Rectal smooth muscle tissue (tissue), 1 donor: Measurements from ENCODE around the gene FAM240A.
"Not testable (repeated sequence)": the region's sequence is repeated elsewhere in the genome, so short reads cannot be mapped to it uniquely, and the experiment has no call there.

Experiments used
- H3K27ac ChIP-seq: one replicate; pipeline ENCODE4 v1.7.0; 2013; ENCODE audit warnings: low read depth, low read length, inconsistent platforms
- H3K27me3 ChIP-seq: one replicate; pipeline ENCODE4 v1.7.0; 2013; ENCODE audit warnings: low read length; ENCODE audit not compliant: control insufficient read depth, insufficient read depth
- H3K36me3 ChIP-seq: one replicate; pipeline ENCODE4 v1.7.0; 2013; ENCODE audit warnings: low read length; ENCODE audit not compliant: control insufficient read depth, insufficient read depth
- H3K4me1 ChIP-seq: one replicate; pipeline ENCODE4 v1.7.0; 2013; ENCODE audit warnings: low read length; ENCODE audit not compliant: control insufficient read depth, insufficient read depth
- H3K4me3 ChIP-seq: one replicate; pipeline ENCODE4 v1.7.0; 2013; ENCODE audit warnings: low read length
- H3K9ac ChIP-seq: one replicate; pipeline ENCODE4 v1.7.0; 2013; ENCODE audit warnings: low read length

The FAM240A gene

GRCh38 chr3:46577580-46578249, 34.6 kb upstream of the FAM240A start:
- not testable (repeated sequence) for H3K27me3 ChIP-seq, H3K27ac ChIP-seq, H3K4me1 ChIP-seq, H3K4me3 ChIP-seq, H3K9ac ChIP-seq, H3K36me3 ChIP-seq

- Histone ChIP-seq H3K4me1 (no peaks in the 10 kb centered on the region), H3K4me3 (no peak overlapping the region), H3K36me3 (no peaks in the 10 kb centered on the region), H3K27me3 (no peaks in the 10 kb centered on the region), H3K27ac (no peak overlapping the region), H3K9ac (no peak overlapping the region)
Observed at GRCh38 chr3:46578973-46579755, 33.2 kb upstream of the FAM240A start.

GRCh38 chr3:46579756-46580286, 32.5 kb upstream of the FAM240A start:
- Histone ChIP-seq H3K4me3 (no peak overlapping the region), H3K4me1 (no peaks in the 10 kb centered on the region), H3K36me3 (no peaks in the 10 kb centered on the region), H3K9ac (no peak overlapping the region), H3K27me3 (no peaks in the 10 kb centered on the region), H3K27ac (no peak overlapping the region)

DNA sequence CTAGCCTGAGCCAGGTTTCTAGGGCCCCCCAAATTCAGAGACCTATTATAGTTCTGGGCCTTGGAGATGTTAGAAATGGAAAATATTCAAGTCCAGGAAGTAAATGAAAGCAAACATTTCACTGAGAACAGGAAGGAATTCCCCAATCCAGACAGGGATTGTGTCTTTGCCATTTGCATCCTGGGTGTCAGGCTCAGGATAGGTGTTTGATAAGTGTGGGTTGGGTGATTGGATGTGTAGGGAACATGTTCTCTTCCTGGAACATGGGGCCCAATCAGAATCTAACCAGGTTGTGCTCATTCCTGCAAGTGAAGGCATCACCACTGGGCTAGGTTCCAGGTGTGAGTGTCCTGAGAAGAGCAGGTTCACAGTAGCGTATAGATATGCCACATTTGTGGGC, 31.6 kb upstream of the FAM240A start:
- Histone ChIP-seq H3K36me3 (no peaks in the 10 kb centered on the region), H3K9ac (no peak overlapping the region), H3K27me3 (no peaks in the 10 kb centered on the region), H3K4me3 (no peak overlapping the region), H3K27ac (no peak overlapping the region), H3K4me1 (no peaks in the 10 kb centered on the region)

- H3K9ac ChIP-seq, result no peak overlapping the region
- H3K4me1 ChIP-seq, result no peaks in the 10 kb centered on the region
- no peak overlapping the region for H3K27ac ChIP-seq
- H3K4me3 ChIP-seq, result no peak overlapping the region
- H3K36me3 ChIP-seq, result no peaks in the 10 kb centered on the region
- no peaks in the 10 kb centered on the region for H3K27me3 ChIP-seq
Observed at GRCh38 chr3:46584598-46585467, 27.5 kb upstream of the FAM240A start.

- no peak overlapping the region for H3K9ac ChIP-seq
- no peaks in the 10 kb centered on the region for H3K36me3 ChIP-seq
- no peak overlapping the region for H3K4me3 ChIP-seq
- H3K4me1 ChIP-seq, result no peaks in the 10 kb centered on the region
- no peak overlapping the region for H3K27ac ChIP-seq
- no peaks in the 10 kb centered on the region for H3K27me3 ChIP-seq
Observed at GRCh38 chr3:46585799-46586693, 26.3 kb upstream of the FAM240A start.

- H3K27me3 ChIP-seq, result no peaks in the 10 kb centered on the region
- H3K9ac ChIP-seq, result no peak overlapping the region
- H3K4me3 ChIP-seq, result no peak overlapping the region
- H3K27ac ChIP-seq, result no peak overlapping the region
- no peaks in the 10 kb centered on the region for H3K4me1 ChIP-seq
- H3K36me3 ChIP-seq, result no peaks in the 10 kb centered on the region
Observed at GRCh38 chr3:46586738-46587246, 25.5 kb upstream of the FAM240A start.

GRCh38 chr3:46587268-46587667, 25.1 kb upstream of the FAM240A start:
- not testable (repeated sequence) for H3K27me3 ChIP-seq, H3K9ac ChIP-seq, H3K36me3 ChIP-seq, H3K4me3 ChIP-seq, H3K27ac ChIP-seq, H3K4me1 ChIP-seq

- H3K36me3 ChIP-seq, result no peaks in the 10 kb centered on the region
- no peaks in the 10 kb centered on the region for H3K4me1 ChIP-seq
- H3K4me3 ChIP-seq, result no peak overlapping the region
- H3K27ac ChIP-seq, result no peak overlapping the region
- no peaks in the 10 kb centered on the region for H3K27me3 ChIP-seq
- H3K9ac ChIP-seq, result no peak overlapping the region
Observed at GRCh38 chr3:46593274-46593862, 19.0 kb upstream of the FAM240A start.

- no peaks in the 10 kb centered on the region for H3K27me3 ChIP-seq
- H3K9ac ChIP-seq, result no peak overlapping the region
- H3K4me3 ChIP-seq, result no peak overlapping the region
- no peak overlapping the region for H3K27ac ChIP-seq
- H3K4me1 ChIP-seq, result no peaks in the 10 kb centered on the region
- no peaks in the 10 kb centered on the region for H3K36me3 ChIP-seq
Observed at GRCh38 chr3:46593979-46594378, 18.3 kb upstream of the FAM240A start.

- no peaks in the 10 kb centered on the region for H3K4me1 ChIP-seq
- no peak overlapping the region for H3K4me3 ChIP-seq
- no peak overlapping the region for H3K27ac ChIP-seq
- no peak overlapping the region for H3K9ac ChIP-seq
- H3K36me3 ChIP-seq, result no peaks in the 10 kb centered on the region
- no peaks in the 10 kb centered on the region for H3K27me3 ChIP-seq
Observed at GRCh38 chr3:46594723-46595122, 17.6 kb upstream of the FAM240A start.
